ENCODE measurements around the gene UBE2A.
A peak's percentile ranks its signal among the peaks of the same experiment; 100 is the strongest.

Gene UBE2A

GRCh38 chrX:119583431-119584059, 9.2 kb downstream of the UBE2A start:
- no peak for TF ChIP-seq CTCF (IDR thresholded peaks at IDR 0.05; ENCODE audit: low read depth, low read length, missing control alignments)

GRCh38 chrX:119589810-119590209, 15.4 kb downstream of the UBE2A start:
- no peak for TF ChIP-seq CTCF (IDR thresholded peaks at IDR 0.05; ENCODE audit: low read depth, low read length, missing control alignments)
- in situ Hi-C loops (cut with HindIII; ENCODE audit: low sequenced_read_pairs) = no loop called here
- no peak overlapping the region for H3K4me3 ChIP-seq (ENCODE audit: low read depth, low read length)
- no peak for DNase-seq (ENCODE audit: low read depth)

More at GRCh38 chrX:119583431-119584059, 9.2 kb downstream of the UBE2A start:
- in situ Hi-C loops (cut with HindIII; ENCODE audit: low sequenced_read_pairs) = no loop called here
- no peak overlapping the region for H3K4me3 ChIP-seq (ENCODE audit: low read depth, low read length)
- DNase-seq (ENCODE audit: low read depth) = no peak

GRCh38 chrX:119602701-119603255, 28.4 kb downstream of the UBE2A start:
- DNase-seq (ENCODE audit: low read depth) = no peak
- in situ Hi-C loops (cut with HindIII; ENCODE audit: low sequenced_read_pairs) = no loop called here

DNA sequence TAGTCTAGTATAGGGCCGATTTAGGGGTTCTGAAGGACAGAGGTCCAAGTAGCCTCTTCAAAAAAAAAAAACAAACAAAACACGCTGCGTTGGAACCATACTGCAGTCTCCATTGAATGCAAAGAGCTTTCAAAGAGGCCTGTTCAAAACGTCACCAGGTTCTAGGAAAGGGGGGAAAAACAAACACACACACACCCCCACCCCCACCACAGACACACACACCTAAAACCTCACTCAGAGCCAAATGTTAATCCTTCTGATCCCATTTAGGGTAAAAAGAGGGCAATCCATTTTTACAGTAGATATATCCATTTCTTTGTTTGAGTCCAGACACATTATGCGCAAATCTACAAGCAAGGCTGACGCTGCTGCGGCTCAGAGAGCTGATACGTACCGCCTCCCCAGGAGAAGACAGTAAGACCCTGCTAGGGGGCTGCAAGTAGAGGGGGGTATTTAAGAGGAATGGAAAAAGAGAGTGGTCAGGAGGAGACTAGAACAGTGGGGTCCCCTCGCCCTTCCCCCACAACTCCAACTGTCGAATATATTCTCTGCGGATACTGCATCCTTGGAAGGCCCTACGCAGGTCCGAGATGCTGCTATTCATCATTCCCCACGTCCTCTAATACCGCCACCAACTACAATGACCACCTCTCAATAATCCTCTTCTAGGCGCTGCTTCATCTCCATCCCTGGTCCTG, 30.6 kb downstream of the UBE2A start:
- H3K4me3 ChIP-seq (ENCODE audit: low read depth, low read length) = peak overlapping the region; percentile 71
- no peak for DNase-seq (ENCODE audit: low read depth)
- no peak for TF ChIP-seq CTCF (IDR thresholded peaks at IDR 0.05; ENCODE audit: low read depth, low read length, missing control alignments)
- in situ Hi-C loops (cut with HindIII; ENCODE audit: low sequenced_read_pairs) = no loop called here

More at GRCh38 chrX:119602701-119603255, 28.4 kb downstream of the UBE2A start:
- TF ChIP-seq CTCF (IDR thresholded peaks at IDR 0.05; ENCODE audit: low read depth, low read length, missing control alignments) = no peak
- no peak overlapping the region for H3K4me3 ChIP-seq (ENCODE audit: low read depth, low read length)

GRCh38 chrX:119605464-119606279, 31.3 kb downstream of the UBE2A start:
- DNase-seq (ENCODE audit: low read depth) = no peak
- no peak for TF ChIP-seq CTCF (IDR thresholded peaks at IDR 0.05; ENCODE audit: low read depth, low read length, missing control alignments)
- H3K4me3 ChIP-seq (ENCODE audit: low read depth, low read length) = peak overlapping the region; percentile 71
- in situ Hi-C loops (cut with HindIII; ENCODE audit: low sequenced_read_pairs) = no loop called here

Data from astrocyte of the cerebellum (primary cell).